Measurements from ENCODE around the gene PGA3.
"Not testable (repeated sequence)": the region's sequence is repeated elsewhere in the genome, so short reads cannot be mapped to it uniquely, and the experiment has no call there.

The PGA3 gene

DNA sequence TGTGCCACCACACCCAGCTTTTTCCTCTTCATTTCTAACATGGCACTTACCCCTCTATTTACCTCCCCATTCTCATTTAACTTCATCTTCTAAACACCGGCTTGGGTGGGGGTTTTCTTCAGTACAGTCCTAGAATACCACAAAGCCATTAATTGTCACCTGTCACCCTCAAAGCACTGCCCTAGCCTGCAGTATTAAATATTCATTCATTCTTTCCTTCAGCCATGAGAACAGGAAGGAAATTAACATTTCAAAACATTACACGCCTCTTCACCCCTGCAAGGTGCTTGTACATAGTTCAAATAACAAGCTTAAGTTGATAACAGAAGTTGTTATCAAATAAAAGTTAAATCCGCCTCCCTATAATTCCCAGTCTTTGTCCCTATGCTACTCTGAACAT lies 31.4 kb upstream of the PGA3 start:
- no peak for DNase-seq (ENCODE audit: low read depth)

DNA sequence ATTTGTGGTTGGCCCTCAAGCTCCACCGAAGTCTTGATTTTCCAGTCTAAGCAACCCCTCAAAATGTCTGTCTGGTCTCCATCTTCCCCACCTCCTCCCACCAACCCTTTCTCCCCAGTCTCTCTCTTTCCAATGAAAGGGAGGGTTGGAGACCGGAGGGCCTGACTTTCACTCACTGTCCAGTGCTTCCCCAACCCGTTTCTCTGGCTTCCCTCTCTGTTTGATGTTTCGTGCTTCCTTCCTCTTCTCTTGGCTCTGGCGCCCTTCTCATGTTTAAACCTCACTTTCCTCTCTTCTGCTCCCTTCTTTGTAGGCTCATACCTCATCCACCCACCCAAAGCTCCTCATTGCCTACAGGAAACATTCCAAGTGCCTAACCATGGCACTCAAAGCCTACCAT lies 31.0 kb upstream of the PGA3 start:
- DNase-seq (ENCODE audit: low read depth): no peak

DNA sequence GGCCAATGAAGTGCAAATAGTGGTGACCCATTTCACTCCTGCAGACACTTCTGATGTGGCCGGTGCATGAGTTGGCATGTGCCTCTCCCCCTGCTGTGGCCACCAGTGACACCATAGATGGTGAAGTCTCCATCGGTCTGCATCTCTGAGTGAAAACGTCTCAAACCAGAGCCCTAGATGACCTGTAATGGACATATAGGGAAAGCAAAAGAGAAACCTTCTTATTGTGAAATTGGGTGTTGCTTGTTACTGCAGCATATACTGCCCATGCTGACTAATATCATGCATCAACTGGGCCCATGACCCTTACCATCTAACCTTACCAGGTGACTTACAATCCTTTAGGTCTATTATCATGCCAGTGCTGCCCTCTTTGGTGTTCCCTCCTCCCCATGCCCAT lies 30.4 kb upstream of the PGA3 start:
- DNase-seq (ENCODE audit: low read depth): no peak

DNA sequence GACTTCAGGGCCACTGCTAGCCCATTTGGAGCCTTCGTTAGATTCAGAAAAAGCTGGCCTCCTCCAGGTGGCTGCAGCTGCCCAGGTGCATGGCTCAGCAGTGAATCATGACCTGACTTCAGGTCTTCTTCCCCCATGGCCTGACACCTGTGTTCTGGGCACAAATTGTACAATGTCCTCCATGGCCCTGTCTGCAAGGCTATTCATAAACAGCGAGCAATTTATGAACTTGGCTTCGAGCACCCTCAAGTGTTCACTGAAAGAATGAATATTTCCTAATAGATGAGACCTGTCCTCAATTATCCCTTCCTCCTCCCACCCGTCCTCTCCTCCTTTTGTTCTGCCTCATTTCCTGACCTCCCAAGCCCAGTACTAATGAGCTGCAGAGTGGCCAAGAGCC lies 29.9 kb upstream of the PGA3 start:
- DNase-seq (ENCODE audit: low read depth): peak; percentile 18

DNA sequence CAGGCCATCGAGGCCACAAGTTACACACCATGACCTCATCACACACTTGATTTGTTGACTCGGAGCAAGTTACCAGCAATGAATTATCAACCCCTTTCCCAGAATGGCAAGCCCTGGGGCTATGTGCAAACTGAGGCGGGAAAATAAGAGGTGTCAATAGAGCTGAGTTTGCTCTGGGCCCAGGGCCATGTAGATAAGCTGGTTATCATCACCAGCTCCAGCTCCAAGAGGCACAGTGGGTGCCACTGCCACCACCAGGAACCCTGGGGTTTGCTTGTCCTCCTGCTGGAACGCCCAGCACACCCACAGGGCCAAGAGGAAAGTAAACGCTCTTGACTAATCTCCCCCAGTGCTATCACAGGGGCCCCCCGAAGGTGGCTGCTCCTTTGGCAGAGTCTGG lies 29.0 kb upstream of the PGA3 start:
- no peak for DNase-seq (ENCODE audit: low read depth)

DNA sequence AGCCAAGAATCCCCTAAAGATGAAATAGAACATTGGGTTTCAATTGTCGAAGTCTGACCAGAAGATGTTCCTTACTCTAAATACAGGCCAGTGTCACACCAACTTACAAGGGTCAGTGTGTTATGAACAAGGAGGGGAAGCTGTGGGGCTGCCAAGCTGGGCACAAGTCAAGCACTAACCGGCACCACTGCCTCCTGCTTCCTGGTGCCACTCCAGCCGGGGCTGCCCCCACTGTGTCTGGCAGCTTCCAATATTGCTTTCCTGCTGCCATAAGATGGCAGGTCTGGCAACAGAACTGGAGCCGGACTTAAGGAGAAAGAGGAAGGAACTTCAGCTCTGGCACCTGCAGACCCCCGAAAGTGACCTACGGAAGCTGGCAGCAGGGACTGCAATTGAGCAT lies 28.4 kb upstream of the PGA3 start:
- DNase-seq (ENCODE audit: low read depth): no peak

DNA sequence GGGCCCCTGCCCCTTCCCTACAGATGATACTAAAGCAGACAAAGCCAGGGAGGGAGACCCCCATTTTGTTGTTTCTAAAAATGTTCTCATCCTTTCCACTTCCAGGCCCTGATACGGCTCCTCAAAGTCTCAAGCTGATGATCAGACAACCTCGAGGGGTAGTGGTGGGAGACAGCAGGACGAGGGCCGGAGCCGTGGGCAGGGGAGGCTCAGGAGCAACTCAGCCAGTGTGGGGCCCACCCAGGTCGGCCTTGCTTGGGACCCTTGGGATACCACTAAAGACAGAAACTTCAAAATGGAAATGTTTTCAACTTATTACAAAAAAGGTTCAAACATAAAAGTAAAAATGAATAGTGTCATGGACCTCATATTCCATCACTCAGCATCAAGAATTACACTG lies 26.9 kb upstream of the PGA3 start:
- DNase-seq (ENCODE audit: low read depth): no peak

DNA sequence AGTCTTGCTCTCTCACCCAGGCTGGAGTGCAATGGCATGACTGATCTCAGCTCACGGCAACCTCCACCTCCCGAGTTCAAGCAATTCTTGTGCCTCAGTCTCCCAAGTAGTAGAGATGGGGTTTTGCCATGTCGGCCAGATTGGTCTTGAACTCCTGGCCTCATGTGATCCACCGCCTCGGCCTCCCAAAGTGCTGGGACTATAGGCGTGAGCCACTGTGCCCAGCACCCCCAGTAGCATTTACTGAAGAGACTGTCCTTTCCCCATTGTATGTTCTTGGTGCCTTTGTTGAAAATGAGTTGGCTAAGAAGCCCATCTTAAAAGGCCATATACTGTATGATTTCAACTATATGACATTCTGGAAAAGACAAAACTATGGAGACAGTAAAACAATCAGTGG lies 23.1 kb upstream of the PGA3 start:
- DNase-seq (ENCODE audit: low read depth): not testable (repeated sequence)

DNA sequence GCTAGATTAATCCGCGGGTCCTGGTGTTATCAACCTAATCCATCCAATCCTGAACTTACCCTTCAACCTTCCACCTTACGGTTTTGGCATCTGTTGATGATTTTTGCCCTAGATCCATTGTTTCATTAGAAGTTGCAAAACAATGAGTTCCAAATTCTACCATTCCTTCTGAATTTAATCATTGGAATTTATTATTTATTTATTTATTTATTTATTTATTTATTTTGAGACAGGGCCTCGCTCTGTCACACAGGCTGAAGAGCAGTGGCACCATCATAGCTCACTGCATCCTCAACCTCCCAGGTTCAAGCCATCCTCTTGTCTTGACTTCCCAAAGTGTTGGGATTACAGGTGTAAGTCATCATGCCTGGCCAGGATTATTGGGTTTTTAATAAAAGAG lies 21.8 kb upstream of the PGA3 start:
- no peak for DNase-seq (ENCODE audit: low read depth)

DNA sequence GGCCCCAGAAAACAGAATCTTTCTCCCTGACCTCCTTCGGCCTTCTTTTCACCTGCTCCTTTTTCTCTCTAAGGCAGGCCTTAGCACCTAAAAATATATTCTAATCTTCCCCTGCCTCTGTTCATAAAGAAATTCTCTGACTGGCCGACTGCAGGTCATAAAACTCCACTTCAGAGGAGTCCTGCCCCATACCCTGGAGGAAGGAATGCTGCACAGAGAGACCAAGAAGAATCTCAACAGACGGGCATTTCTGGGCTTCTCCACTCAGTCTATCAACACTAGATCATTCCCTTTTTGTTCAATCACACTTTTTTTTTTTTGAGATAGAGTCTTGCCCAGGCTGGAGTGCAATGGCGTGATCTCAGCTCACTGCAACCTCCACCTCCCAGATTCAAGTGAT lies 19.7 kb upstream of the PGA3 start:
- no peak for DNase-seq (ENCODE audit: low read depth)

DNA sequence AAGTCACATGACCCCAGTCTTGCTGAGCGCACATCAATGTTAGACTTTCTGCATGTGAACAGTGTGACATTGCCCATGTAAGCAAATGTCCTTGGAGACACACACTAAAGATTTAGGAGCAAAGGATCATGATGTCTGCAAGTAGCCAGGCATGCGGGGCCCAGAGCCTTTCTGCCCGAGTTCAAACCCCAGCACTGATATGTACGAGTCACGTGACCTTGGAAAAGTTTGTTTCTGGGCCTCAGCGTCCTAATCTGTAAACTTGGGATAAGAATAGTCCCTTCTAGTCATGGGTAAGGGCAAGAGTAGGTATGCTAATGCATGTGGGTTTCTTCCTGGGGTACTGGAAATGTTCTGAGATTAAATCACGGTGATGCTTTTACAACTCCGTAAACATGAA lies 16.8 kb upstream of the PGA3 start:
- no peak for DNase-seq (ENCODE audit: low read depth)

DNA sequence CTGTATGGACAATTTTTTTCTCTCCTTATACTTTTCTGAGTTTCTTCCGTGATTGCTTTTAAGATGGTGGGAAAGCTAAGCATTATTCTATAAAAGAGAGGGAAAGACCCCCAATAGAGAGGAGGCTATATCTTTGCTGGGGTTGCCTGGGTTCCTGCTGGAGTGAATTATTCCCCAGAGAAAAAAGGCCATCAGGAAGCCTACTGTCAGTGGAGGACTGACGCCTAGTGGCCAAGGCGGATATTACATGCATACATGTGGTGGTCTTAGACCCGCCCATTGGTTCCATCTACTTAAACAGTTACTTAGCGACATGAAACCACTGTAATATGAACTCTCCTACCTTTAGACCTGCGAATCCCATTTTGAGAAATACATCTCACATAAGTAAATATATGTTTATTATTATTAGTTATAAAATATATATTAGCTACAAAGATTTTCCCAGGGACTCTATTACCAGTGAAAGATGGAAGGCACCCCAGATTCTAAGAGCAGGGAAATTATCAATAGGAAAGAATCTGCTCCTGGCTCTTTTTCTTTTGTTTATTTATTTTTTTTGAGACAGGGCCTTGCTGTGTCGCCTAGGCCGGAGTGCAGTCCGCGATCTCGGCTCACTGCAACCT lies 15.7 kb upstream of the PGA3 start:
- peak; percentile 67 for DNase-seq (ENCODE audit: low read depth)

DNA sequence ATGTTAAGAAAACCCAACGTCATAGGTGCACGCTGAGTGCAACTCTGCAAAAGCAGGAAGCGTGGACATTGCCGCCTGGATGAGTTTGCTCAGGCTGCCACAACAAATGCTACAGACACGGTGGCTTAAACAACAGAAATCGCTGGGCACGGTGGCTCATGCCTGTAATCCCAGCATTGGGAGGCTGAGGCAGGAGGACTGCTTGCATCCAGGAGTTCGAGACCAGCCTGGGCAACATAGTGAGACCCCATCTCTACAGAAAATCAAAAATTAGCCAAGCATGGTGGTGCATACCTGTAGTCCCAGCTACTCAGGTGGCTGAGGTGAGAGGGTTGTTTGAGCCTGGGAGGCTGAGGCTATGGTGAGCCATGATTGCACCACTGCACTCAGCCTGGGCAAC lies 13.4 kb upstream of the PGA3 start:
- DNase-seq (ENCODE audit: low read depth): no peak

DNA sequence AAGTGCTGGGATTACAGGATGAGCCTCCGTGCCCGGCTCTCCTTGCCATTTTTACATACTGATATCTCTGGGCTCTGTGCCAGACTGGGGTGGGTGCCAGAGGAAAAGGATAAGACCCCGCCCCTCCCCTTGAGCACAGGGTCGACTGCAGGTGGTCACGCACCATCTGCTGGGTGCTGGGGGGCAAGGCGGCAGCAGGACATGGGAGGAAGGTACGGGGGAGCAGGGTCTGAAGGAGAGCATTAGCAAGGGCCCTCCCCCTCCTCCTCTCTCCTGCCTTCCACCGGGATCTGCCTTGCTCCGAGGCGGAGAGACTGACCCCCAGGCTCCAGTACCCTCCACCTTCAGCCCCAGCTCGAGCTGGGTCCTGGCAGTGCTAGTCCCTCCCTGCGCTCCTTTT lies 9.7 kb upstream of the PGA3 start:
- no peak for DNase-seq (ENCODE audit: low read depth)

DNA sequence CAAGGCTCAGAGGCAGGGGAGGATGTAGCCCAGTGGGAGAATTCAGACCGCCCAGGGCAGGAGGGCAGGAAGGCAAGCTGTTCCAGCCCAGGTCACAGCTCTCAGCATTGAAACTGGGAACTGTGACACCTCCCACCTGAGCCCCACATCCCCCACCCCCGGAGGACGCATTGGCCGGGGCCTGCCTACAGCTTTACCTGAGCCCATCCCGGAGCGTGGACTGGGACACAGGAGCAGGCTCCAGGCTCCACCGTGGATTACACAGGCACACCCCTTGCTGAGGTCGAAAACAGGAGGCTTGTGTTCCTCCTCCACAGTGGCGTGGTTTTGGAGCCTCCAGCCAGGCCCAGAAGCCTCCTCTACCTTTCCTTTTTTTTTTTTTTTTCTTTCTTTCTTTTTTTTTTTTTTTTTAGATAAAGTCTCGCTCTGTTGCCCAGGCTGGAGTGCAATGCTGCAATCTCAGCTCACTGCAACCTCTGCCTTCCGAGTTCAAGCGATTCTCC lies 9.1 kb upstream of the PGA3 start:
- DNase-seq (ENCODE audit: low read depth): no peak

DNA sequence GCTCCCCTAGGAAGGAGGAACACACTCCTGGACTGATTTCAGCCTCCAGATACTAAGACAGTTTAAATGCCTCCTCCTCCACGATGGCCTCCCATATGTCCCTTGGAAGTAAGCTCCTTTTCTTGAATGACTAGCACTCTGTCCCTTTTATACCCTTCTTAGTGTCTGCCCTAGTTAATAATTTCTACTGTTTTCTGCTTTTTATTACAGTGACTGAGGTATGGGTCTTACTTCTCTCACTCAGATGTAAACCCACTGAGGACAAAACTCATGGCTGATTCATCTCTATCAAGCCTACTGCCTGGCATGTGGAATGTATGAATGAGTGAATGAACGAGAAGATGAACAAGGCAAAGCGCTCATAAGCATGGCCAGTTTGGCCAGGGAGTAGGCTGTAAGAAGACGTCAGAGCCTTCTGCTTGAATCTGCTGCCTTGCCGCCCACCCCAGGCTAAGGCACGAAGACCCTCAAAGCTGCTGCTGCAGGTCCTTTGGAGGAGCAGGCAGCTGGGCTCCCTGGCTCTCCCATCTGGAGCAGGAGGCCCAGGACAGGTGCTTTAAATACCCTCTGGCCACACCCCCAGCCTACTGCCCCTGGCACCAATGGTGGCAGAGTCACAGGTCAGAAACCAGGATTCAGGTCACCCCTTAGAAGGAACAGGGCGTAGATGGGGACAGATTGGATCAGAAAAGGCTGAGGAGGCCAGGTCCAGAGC lies 8.2 kb upstream of the PGA3 start:
- no peak for DNase-seq (ENCODE audit: low read depth)

DNA sequence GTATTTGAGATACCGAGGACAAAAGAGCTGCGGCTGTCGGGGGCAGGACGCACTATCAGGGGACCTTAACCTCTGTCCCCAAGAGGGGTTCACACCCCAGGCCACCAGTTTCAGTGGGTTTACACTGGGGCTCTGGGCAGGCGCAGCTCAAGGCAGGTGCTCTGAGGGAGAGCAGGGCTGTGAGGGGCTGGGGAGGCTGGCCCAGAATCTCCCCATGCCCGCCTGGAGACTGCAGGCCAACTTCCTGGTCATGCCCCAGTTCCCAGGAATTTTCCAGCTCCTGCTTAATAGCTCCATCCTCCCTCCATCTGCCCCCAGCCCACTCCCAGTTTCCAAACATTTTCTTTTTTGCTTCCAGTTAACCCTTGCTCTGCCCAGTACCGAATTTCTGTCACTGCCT lies 7.6 kb upstream of the PGA3 start:
- DNase-seq (ENCODE audit: low read depth): no peak

DNA sequence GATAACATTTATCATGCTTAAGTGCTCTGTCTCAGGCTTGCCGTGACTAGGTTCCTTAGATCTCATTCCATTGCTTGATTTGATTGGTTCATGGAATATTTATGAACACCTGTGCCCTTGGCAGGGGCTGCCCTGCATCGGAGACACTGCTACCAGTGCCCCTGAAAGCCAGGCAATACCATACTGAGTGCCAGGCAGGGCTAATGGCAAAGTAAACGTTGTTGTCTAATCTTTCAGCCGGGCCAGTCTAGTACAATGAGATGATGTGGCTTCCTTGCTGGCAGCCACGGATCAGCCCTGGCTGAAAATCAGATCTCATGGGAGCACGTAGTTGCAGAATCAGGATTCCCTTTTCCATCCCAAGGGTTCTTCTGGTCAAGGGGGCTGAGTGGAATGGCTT lies 5.0 kb upstream of the PGA3 start:
- DNase-seq (ENCODE audit: low read depth): no peak

DNA sequence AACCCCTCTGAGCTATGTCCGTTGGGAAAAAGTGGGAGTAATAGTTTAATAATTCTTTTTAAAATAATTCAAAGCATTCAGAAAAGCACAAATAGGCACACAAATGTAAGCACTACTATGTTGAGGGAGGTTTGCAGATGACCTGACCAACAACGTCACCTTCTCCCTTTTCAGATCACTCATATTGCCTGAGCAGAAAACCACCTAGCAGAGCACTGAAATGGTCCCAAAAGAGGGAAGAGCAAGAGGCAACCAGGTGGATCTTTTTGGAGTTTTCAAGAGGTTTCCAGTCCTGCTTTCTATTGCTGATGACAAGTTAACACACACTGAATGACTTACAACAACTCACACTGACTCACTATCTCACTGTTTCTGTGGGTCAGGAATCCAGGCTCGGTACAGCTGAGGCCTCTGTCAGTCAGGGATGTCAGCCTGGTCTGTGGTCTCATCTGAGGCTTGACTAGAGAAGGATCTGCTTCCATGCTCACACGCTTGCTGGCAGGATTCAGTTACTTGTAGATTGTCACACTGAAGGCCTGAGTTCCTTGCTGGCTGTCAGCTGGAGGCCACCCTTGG lies 4.3 kb upstream of the PGA3 start:
- DNase-seq (ENCODE audit: low read depth): no peak

DNA sequence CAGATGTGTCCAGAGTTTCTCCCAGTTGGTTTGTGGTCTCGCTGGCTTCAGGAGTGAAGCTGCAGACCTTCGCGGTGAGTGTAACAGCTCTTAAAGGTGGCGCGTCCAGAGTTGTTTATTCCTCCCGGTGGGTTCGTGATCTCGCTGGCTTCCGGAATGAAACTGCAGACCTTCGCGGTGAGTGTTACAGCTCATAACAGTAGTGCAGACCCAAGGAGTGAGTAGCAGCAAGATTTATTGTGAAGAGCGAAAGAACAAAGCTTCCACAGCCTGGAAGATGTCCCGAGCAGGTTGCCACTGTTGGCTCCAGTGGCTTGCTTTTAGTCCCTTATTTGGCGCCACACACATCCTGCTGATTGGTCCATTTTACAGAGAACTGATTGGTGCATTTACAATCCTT lies 1.8 kb upstream of the PGA3 start:
- no peak for DNase-seq (ENCODE audit: low read depth)

DNA sequence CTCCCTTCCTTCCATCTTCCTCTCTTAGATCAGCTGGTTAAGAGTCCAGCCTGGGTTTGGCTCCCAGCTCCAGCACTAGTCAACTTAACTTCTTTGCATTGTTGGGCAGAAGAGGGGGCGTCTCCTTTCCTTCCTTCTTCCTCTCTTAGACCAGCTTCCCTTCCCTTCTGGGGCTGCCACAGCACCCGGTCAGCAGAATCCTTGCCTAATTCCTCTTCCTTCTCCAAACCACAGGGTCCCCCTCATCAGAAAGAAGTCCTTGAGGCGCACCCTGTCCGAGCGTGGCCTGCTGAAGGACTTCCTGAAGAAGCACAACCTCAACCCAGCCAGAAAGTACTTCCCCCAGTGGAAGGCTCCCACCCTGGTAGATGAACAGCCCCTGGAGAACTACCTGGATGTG lies 558 bp downstream of the PGA3 start:
- not testable (repeated sequence) for DNase-seq (ENCODE audit: low read depth)

DNA sequence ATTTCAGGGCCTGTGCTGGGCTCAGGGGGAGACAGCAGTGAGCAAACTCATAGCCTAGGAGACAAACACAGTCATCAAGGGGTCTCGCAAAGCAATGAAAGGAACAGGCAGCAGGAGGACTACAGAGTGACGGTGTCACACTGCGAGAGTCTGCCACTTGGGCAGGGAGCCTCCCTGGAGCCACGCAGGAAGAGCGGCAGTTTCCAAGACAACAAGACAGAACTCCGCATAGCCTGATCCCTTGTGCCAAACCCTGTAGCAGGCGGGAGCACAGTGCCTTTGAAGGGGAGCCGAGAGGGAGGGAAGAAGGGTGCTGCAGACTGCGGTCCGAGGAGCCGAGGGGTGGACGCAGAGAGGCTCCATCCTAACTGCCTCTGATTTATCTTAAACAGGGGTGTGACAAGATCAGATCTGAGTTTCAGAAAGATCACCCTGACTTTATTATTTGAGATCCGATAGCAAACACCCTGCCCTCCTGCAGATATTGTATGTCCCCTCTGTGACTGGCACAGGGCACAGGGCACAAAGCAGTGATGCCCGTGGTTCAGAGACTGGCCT lies 1.3 kb downstream of the PGA3 start:
- DNase-seq (ENCODE audit: low read depth): not testable (repeated sequence)

DNA sequence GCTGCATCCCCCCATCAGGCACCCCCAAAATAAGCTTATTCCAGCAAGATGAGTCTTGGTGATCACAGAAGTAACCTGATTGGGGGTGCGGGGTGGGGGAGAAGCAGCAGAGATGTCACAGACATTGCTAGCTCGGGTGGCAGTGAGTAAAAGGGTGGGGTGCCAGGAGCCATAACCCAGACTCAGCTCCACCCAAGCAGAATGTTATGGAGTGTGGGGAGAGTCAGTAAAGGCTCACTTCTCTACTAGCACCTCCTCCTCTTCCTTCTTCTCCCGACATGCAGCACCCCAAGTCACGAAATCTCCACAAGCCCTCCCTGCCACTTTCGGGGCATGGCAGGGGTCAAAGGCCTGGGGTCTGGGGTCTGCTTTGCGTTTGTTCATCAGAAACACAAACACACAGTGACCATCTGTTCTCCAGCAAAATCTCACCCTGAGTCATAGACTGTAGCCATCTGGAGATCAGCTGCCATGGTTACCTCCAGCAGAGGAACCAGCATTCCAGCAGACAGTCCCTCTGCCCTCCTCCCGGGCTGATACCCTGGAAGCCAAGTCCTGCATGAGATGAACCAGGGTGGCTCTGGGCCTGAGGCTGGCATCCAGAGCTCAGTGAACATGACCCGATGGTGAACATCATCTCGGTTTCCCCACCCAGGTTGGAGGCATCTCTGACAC lies 4.5 kb downstream of the PGA3 start:
- DNase-seq (ENCODE audit: low read depth): not testable (repeated sequence)

All from fibroblast of gingiva (primary cell).